HG02763 (cell line): ENCODE data around the gene ABO.
"Not testable (repeated sequence)": the region's sequence is repeated elsewhere in the genome, so short reads cannot be mapped to it uniquely, and the experiment has no call there.

Experiments
- ATAC-seq: cut with Tn5 transposase; IDR thresholded peaks from one replicate; pipeline ENCODE4 v1.9.1; 2021; ENCODE audit warnings: mild to moderate bottlenecking, moderate library complexity; ENCODE audit not compliant: unreplicated experiment

ABO gene

GRCh38 chr9:133264235-133264764 is 10.7 kb downstream of the ABO start:
- ATAC-seq: no peak

GRCh38 chr9:133263557-133263956 is 11.4 kb downstream of the ABO start:
- ATAC-seq: no peak

- no peak for ATAC-seq
These were observed 12.8 kb downstream of the ABO start for GRCh38 chr9:133262226-133262625.

GRCh38 chr9:133261753-133262120 is 13.3 kb downstream of the ABO start:
- ATAC-seq: no peak

- ATAC-seq: no peak
These were observed 13.8 kb downstream of the ABO start for GRCh38 chr9:133261103-133261752.

GRCh38 chr9:133260334-133261102 is 14.5 kb downstream of the ABO start:
- no peak for ATAC-seq

- no peak for ATAC-seq
These were observed 16.7 kb downstream of the ABO start for GRCh38 chr9:133258061-133259015.

- no peak for ATAC-seq
These were observed 17.5 kb downstream of the ABO start for GRCh38 chr9:133257465-133257956.

- no peak for ATAC-seq
These were observed 18.3 kb downstream of the ABO start for GRCh38 chr9:133256686-133257091.

GRCh38 chr9:133256136-133256461 is 18.9 kb downstream of the ABO start:
- ATAC-seq: no peak

- ATAC-seq: no peak
These were observed 19.4 kb downstream of the ABO start for GRCh38 chr9:133255371-133256135.

- no peak for ATAC-seq
These were observed 20.5 kb downstream of the ABO start for GRCh38 chr9:133254471-133254870.

- no peak for ATAC-seq
These were observed 21.7 kb downstream of the ABO start for GRCh38 chr9:133253268-133253667.

- no peak for ATAC-seq
These were observed 22.5 kb downstream of the ABO start for GRCh38 chr9:133252301-133253020.

- no peak for ATAC-seq
These were observed 23.2 kb downstream of the ABO start for GRCh38 chr9:133251773-133252172.

GRCh38 chr9:133251221-133251620 is 23.8 kb downstream of the ABO start:
- ATAC-seq: not testable (repeated sequence)

GRCh38 chr9:133250741-133251170 is 24.2 kb downstream of the ABO start:
- ATAC-seq: no peak

GRCh38 chr9:133249337-133249736 is 25.7 kb downstream of the ABO start:
- ATAC-seq: no peak

GRCh38 chr9:133248726-133249295 is 26.2 kb downstream of the ABO start:
- no peak for ATAC-seq
